HG02970 (cell line): Measurements from ENCODE around the gene IRAG1.
"Not testable (repeated sequence)": the region's sequence is repeated elsewhere in the genome, so short reads cannot be mapped to it uniquely, and the experiment has no call there.

Source experiments
- ATAC-seq: cut with Tn5 transposase; IDR thresholded peaks from one replicate; pipeline ENCODE4 v1.9.1; 2021; ENCODE audit warnings: mild to moderate bottlenecking, moderate library complexity, moderate number of reproducible peaks; ENCODE audit not compliant: unreplicated experiment, low FRiP score

The IRAG1 gene

GRCh38 chr11:10709299-10710086 lies 15.9 kb upstream of the IRAG1 start:
- ATAC-seq: no peak

DNA sequence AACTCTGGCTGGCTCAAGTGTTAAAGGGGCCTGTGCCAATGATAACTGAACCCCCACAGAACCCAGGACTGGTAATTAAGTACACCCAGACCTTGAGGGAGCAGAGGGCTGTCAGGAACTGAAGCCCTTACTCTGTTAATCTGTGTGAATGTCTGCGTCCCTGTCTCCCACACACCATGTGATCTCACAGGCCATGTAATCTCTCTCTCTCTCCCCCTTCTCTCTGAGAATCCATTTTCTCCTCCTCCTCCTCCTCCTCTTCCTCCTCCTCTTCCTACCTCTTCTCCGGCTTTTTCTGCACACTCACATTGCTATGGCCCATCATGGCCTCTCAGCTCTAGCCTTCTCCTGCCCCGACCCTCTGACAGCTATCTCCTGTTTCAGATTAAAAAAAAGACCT lies 14.6 kb upstream of the IRAG1 start:
- ATAC-seq: no peak

DNA sequence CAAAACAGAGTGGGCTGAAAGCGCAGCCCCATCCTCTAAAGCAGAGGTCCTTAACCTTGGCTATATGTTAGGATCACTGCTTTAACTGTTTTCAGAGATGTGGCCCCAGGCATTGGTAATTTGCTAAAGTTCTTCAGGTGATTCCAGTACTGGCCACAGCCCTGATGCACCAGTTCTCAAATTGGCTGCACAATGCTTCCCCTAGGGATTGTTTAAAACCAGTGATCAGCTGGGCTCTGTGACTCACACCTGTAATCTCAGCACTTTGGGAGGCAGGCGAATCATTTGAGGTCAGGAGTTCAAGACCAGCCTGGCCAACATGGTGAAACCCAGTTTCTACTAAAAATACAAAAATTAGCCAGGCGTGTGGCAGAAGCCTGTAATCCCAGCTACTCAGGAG lies 8.4 kb upstream of the IRAG1 start:
- ATAC-seq: no peak

DNA sequence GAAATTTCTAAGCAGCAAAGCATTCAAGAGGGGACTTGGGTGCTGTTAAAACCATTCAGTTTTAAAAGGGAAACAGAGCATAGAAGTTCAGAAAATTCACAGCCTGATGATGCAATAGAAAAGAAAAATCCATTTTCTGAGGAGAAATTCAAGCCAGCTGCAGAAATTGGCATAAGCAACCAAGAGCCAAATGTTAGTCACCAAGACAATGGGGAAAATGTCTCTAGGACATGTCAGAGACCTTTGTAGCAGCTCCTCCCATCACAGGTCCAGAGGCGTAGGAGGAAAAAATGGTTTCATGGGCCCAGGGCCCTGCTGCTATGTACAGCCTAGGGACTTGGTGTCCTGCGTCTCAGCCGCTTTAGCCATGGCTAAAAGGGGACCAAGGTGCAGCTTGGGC lies 5.5 kb upstream of the IRAG1 start:
- ATAC-seq: no peak

DNA sequence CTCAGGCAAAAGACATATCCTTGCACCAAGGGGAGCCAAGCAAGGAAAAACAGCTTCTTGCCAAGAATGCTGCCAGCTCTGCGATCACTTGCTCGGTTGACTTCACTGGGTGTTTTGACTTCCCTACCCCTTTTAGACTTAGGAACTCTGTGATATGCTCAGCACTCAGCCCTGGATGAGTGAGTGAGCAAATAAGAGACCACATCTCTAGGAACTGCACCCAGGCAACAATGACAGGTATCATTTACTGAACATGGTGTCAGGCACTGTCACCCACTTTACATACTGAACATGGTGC lies 3.7 kb upstream of the IRAG1 start:
- no peak for ATAC-seq

DNA sequence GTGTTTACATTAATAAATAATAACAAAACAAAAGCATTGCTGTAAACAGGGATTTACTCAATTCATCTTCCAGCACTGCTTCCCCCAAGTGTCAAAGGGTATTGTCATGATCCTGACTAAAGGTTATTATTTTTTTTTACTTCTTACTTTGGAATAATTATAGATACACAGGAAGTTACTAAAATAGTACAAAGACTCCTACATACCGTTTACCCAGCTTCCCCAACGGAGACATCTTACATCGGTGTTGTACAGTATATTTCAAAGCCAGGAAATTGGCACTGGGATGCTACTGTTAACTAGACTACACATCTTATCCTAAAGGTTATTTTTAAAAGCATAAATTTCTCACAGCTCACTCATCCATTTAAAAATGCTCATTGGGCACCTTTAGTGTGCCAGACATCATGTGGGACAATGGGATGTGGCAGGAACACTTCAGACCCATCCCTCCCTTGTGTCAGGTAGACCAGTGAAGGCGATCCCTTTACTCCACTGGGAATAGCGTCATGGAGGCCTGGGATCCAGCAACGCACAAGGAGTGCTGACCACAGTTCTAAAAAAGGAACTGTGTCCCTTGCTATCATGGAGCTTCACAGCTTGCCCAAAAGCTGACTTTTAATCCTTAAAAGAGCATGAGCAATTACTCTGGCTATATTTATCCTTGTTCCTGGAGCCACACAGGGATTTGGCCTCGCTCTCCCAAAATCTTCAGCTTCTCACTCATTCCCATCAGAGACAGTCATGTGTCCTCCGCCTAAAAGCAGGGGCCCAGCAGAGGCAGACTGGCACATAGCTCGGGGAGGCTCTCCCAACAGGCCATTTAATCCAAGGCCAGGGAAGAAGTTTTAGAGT lies 3.1 kb upstream of the IRAG1 start:
- ATAC-seq: no peak

DNA sequence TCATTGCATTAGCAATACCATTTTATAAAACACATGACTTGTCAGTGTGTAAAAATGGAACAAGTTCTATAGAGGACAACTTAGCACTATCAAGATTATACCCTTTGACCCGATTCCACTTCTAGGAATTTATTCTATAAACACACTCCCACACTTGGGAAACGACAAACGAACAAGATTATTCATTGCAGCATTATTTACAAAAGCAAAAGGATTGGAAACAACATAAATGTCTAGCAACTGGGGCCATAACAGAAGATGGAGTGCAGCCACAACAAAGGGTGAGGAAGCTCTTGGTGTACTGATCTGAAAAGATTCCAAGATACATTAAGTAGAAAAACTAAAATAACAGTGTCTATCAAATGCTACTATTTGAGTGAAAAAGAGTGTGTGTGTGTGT lies 2.3 kb upstream of the IRAG1 start:
- no peak for ATAC-seq

DNA sequence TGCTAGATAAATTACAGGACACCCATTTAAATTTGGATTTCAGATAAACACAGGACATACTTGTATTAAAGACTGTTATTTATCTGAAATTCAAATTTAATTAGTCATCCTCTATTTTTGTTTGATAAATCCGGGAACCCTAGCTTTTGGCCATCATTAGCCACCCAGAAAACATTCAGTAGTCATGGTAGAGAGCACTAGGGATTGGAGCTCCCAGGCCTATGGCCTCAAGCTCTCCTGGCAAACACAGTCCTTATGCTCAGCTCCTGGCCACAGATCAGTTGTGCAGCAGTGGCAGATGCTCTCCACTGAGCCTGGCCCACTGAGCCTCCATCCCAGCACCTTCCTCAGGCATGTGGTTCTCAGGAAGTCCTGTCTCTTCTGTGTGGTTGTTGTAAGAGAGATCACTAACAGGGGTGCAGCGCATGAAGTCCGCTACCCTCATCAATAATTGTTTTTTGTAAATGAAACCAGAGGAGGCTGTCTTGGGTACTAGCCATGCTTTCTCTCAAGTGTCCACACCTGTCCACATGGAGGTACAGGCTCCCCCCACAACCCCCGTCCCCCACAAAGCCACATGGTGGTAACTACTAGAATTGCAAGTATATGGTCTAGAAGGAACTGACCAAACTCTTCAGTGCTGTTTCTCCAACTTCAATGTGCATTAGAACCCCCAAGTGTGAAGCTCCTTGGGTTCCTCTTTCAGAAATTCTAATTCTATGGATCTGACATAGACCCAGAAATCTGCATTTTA lies 1.1 kb upstream of the IRAG1 start:
- ATAC-seq: no peak

- ATAC-seq: no peak
These were observed 932 bp downstream of the IRAG1 start for GRCh38 chr11:10692531-10693115.

- no peak for ATAC-seq
These were observed 5.2 kb downstream of the IRAG1 start for GRCh38 chr11:10688401-10688800.

- ATAC-seq: no peak
These were observed 7.2 kb downstream of the IRAG1 start for GRCh38 chr11:10686311-10686710.

DNA sequence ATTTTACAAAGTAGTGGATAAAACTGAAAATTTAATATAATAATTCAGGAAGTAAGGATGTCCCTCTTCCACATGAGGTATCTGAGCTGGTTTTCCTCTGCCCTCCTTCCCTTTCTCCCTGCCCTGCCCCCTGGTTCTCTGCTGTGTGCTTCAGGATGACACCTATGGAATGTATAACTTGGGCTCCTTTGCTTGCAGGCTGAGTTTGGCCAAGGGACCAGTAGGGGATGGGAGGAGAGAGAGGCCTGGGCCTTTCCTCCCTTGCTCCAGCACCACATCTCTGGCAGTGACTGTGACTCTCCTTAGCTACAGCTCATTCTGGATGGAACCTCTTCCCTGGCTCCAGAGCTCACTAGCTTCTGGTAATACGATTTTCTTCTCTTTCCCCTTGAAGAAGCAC lies 10.1 kb downstream of the IRAG1 start:
- ATAC-seq: no peak

- no peak for ATAC-seq
These were observed 12.5 kb downstream of the IRAG1 start for GRCh38 chr11:10680956-10681487.

GRCh38 chr11:10680279-10680678 lies 13.3 kb downstream of the IRAG1 start:
- ATAC-seq: not testable (repeated sequence)

- ATAC-seq: no peak
These were observed 13.9 kb downstream of the IRAG1 start for GRCh38 chr11:10679644-10680043.

DNA sequence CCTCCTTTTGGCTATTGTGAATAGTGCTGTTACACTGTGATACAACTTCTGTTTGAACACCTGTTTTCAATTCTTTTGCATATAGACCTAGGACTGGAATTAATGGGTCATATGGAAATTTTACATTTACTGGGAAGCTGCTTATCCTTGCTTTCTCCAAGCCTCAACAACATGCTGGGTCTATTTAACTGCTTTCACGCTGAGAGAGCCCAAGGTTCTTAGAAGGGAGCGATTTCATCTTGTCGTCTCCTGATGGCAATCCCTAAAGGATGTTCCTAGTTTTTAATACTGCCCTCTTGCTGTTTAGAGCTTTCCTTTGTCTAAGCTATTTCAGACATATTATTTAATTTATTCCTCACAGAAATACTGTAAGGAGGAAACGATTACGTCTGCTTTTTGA lies 15.5 kb downstream of the IRAG1 start:
- ATAC-seq: no peak

DNA sequence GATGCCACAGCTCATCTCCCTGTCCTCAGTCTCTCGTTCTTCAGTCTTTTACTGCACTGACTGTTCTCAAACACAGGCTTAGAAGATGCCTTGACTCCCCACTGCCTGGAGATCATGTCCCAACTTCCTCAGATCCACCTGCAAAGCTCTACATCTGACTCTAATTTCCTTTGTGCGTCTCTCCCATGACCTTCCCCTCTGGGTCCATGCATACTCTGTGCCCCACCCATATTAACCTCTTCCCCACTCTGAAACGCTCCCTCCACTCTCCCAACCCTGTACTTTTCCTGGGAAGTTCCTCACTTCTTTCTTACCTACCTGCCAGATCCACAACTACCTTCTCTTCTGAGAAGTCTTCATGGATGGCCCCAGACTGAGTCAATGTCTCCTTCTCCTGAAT lies 16.6 kb downstream of the IRAG1 start:
- no peak for ATAC-seq

DNA sequence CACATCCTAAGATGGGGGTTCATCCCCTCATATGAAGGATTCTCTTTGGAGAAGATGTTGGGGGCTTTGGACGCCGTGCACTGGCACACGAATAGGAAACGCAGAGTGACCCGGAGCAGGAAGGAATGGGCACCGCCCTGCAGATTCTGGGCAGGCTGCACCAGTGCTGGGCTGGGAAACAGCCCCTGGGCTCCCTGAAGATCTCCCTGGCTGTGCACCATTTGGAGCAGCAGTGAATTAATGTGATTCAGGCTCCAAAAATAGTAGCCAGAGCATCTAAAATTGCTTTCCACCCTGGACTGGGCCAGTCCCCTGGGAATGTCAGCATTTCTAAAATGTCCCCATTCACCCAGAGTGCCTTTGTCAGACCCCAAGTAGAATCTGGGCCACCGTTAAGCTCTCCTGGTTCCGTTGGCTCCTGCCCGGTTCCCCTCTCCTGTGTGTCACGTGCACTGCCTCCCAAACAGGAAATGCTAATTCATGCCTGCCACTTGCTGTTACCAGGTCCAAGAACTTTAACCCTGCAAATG lies 18.6 kb downstream of the IRAG1 start:
- ATAC-seq: no peak

- ATAC-seq: no peak
These were observed 19.1 kb downstream of the IRAG1 start for GRCh38 chr11:10674440-10674855.

DNA sequence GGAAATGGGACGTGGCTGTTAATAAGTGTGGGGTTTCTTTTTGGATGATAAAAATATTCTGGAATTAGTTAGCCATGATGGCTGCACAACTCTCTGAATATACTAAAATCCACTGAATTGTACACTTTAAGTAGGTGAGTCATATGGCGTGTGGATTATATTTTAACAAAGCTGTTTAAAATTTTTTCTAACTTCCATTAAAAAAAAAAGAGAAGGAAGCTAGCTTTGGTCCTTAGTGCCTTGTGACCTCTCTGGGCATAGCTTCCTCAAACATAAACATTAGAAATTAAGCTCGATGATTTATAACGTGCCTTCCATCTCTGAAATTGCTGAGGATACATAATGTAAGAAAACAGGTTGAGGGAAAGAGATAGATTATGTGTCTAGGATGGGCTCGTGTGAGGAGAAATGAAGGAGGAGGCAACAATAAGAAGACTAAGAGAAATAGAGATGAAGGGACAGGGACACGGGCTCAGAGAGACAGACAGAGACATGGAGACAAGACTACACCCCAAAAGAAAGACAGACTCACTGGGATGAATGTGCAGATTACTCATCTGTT lies 20.0 kb downstream of the IRAG1 start:
- ATAC-seq: no peak
